PC-9 (cell line): ENCODE data around the gene CGB1.
"Not testable (repeated sequence)": the region's sequence is repeated elsewhere in the genome, so short reads cannot be mapped to it uniquely, and the experiment has no call there.

Experiments used
- EZH2 ChIP-seq: fragments of 200-600 bp; sonication (generic); IDR thresholded peaks from 2 replicates; pipeline ENCODE4 v1.8.0; 2017; ENCODE audit warnings: antibody characterized with exemption, low read depth
- TF ChIP-seq, protein P1 (sequence below): fragments of 200-600 bp; sonication (generic); conservative IDR thresholded peaks from 2 replicates; pipeline ENCODE4 v1.6.1; 2017; ENCODE audit warnings: mixed run types, antibody characterized with exemption, mild to moderate bottlenecking, moderate library complexity

DNA sequence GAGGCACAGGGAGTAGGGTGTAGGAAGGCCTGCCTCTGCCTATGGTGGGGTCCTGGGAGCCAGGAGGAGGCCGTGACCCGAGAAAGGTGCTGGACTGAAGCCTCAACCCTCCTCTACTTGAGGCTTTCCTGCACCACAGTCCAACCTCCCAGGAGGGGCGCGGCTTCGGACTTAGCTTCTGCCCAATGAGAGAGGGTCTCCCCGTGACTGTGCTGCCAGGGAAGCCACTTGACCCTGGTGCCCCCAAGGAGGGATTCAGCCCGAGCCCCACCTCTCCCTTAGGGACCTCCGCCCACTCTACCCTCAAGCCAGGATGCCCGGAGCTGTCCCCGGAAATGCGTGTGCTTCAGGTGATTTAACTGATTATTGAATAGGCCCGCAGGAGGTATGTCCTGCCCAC, 12.3 kb upstream of the CGB1 start, which contains the start of gene CGB8:
- TF ChIP-seq, protein P1, sequence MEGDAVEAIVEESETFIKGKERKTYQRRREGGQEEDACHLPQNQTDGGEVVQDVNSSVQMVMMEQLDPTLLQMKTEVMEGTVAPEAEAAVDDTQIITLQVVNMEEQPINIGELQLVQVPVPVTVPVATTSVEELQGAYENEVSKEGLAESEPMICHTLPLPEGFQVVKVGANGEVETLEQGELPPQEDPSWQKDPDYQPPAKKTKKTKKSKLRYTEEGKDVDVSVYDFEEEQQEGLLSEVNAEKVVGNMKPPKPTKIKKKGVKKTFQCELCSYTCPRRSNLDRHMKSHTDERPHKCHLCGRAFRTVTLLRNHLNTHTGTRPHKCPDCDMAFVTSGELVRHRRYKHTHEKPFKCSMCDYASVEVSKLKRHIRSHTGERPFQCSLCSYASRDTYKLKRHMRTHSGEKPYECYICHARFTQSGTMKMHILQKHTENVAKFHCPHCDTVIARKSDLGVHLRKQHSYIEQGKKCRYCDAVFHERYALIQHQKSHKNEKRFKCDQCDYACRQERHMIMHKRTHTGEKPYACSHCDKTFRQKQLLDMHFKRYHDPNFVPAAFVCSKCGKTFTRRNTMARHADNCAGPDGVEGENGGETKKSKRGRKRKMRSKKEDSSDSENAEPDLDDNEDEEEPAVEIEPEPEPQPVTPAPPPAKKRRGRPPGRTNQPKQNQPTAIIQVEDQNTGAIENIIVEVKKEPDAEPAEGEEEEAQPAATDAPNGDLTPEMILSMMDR, result not testable (repeated sequence)
- not testable (repeated sequence) for TF ChIP-seq EZH2
